Measurements from ENCODE around the gene ZNF813. TPM values are rescaled to one million over a fixed set of nuclear protein-coding genes. Genes with fewer than 3 reads are reported as not detected.
"Not testable (repeated sequence)": the region's sequence is repeated elsewhere in the genome, so short reads cannot be mapped to it uniquely, and the experiment has no call there.

The ZNF813 gene
- total RNA-seq, 6 experiments from 2014 or later, result 0.74 to 1.6 (median 1.1) TPM

DNA sequence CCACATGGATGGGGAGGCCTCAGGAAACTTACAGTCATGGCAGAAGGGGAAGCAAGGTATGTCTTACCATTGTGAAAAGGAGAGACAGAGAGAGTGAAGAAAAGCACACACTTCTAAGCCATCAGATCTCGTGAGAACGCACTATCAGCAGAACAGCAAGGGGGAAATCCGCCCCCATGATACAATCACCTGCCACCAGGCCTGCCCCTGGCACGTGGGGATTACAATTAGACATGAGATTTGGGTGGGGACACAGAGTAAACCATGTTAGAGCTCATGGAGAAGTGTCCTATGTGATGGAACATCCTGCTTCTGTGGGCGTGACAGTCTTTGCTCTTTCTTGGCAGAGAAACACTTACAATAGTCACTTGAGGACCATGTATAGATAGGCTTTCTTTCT, 42.3 kb downstream of the ZNF813 start:
- WGBS (ENCODE audit: insufficient coverage, low coverage, low lambda C conversion rate, missing lambda C conversion rate), result 57% methylated on average over 5 of the region's 5 CpGs
- Histone ChIP-seq H3K4me1 (no peaks in the 10 kb centered on the region), H3K27ac (no peak overlapping the region), H3K27me3 (no peaks in the 10 kb centered on the region), H3K36me3 (no peaks in the 10 kb centered on the region), H3K9me3 (no peaks in the 10 kb centered on the region), H3K4me3 (no peak overlapping the region)
- TF ChIP-seq, protein P1, sequence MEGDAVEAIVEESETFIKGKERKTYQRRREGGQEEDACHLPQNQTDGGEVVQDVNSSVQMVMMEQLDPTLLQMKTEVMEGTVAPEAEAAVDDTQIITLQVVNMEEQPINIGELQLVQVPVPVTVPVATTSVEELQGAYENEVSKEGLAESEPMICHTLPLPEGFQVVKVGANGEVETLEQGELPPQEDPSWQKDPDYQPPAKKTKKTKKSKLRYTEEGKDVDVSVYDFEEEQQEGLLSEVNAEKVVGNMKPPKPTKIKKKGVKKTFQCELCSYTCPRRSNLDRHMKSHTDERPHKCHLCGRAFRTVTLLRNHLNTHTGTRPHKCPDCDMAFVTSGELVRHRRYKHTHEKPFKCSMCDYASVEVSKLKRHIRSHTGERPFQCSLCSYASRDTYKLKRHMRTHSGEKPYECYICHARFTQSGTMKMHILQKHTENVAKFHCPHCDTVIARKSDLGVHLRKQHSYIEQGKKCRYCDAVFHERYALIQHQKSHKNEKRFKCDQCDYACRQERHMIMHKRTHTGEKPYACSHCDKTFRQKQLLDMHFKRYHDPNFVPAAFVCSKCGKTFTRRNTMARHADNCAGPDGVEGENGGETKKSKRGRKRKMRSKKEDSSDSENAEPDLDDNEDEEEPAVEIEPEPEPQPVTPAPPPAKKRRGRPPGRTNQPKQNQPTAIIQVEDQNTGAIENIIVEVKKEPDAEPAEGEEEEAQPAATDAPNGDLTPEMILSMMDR (IDR thresholded peaks at IDR 0.05), result no peak
- TF ChIP-seq POLR2A (IDR thresholded peaks at IDR 0.05), result no peak
- no peak for DNase-seq
- intact Hi-C loops (cut with DNase I), result no loop called here
- no peak for ATAC-seq

DNA sequence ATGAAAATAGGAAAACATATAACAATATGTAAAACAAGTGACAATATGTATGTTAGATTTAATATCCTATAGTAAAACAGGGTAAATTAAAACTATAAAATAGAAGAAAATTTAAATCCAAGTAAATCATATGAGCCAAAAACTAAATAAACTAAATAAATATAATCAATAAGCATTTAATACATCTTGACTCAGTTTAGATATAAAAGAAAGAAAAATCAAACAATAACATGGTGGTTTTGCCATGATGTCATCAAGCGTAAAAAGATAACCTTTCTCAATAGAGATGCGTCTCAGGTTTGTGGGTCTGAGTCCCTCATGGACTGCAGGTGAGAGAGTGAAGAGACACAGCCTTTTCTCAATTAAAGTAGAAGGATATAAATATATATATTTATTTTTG, 43.8 kb downstream of the ZNF813 start:
- H3K4me1 ChIP-seq, result no peaks in the 10 kb centered on the region
- H3K27me3 ChIP-seq, result no peaks in the 10 kb centered on the region
- DNase-seq (no peak), ATAC-seq (no peak)
- no peaks in the 10 kb centered on the region for H3K9me3 ChIP-seq
- intact Hi-C loops (cut with DNase I), result no loop called here
- 92% methylated on average over 2 of the region's 2 CpGs for WGBS (ENCODE audit: insufficient coverage, low coverage, low lambda C conversion rate, missing lambda C conversion rate)
- no peak for TF ChIP-seq POLR2A (IDR thresholded peaks at IDR 0.05)
- TF ChIP-seq, protein P1 (IDR thresholded peaks at IDR 0.05), result no peak
- H3K36me3 ChIP-seq, result no peaks in the 10 kb centered on the region
- H3K4me3 ChIP-seq, result no peak overlapping the region
- H3K27ac ChIP-seq, result no peak overlapping the region

DNA sequence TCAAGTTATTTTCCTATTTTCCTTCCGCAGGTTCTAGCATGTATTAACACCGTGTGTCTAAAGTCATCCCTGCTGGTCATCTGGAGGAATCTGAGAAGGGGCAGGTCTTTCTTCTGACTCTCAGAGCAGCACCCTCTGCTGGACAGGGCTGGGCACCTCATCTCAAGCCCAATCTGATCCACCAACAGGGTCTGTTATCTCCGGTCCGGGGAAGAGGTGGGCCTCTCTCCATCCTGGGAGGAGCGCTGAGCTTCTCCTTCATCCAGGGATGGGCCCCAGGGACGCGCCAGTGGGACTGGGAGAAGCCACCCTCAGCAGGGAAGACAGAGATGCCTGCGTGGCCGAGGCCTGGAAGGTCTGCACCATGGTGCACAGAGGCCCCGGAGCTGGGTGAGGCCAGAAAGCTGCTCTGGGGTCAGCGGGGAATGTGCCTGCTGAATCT, 44.4 kb downstream of the ZNF813 start:
- Histone ChIP-seq H3K4me1 (no peaks in the 10 kb centered on the region), H3K36me3 (no peaks in the 10 kb centered on the region), H3K27me3 (no peaks in the 10 kb centered on the region), H3K27ac (no peak overlapping the region), H3K4me3 (no peak overlapping the region), H3K9me3 (no peaks in the 10 kb centered on the region)
- intact Hi-C loops (cut with DNase I), result no loop called here
- ATAC-seq (peak; percentile 61 to 86 (median 68)), DNase-seq (peak in 1 of 3 donors; percentile 38)
- TF ChIP-seq POLR2A (IDR thresholded peaks at IDR 0.05), result no peak
- TF ChIP-seq, protein P1 (IDR thresholded peaks at IDR 0.05), result peak; percentile 37 to 48 (median 40)
- 4% methylated on average over 4 of the region's 11 CpGs for WGBS (ENCODE audit: insufficient coverage, low coverage, low lambda C conversion rate, missing lambda C conversion rate)

DNA sequence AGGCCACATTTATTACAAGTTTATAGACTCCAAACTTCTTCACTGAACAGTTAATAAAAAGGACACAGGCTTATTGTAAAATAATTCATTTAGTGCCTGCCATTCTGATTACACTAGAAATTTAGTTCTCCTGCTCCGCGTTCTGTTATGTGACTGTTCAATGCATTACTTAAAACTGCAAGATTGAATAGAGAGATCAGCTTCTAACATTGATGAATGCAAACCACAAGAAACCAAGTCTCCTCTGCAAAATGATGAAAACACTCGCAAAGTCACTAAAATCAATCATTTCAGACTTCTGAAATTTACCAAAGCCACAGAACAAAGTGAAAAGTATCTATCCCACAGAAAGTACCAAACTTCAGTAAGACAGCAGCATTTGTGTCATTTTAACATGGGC, 47.5 kb downstream of the ZNF813 start:
- H3K9me3 ChIP-seq; H3K27me3 ChIP-seq; H3K27ac ChIP-seq; H3K4me1 ChIP-seq; ATAC-seq; H3K4me3 ChIP-seq; H3K36me3 ChIP-seq; DNase-seq; intact Hi-C loops (cut with DNase I): not testable (repeated sequence)
- WGBS (ENCODE audit: insufficient coverage, low coverage, low lambda C conversion rate, missing lambda C conversion rate), result 69% methylated on average over 3 of the region's 3 CpGs

DNA sequence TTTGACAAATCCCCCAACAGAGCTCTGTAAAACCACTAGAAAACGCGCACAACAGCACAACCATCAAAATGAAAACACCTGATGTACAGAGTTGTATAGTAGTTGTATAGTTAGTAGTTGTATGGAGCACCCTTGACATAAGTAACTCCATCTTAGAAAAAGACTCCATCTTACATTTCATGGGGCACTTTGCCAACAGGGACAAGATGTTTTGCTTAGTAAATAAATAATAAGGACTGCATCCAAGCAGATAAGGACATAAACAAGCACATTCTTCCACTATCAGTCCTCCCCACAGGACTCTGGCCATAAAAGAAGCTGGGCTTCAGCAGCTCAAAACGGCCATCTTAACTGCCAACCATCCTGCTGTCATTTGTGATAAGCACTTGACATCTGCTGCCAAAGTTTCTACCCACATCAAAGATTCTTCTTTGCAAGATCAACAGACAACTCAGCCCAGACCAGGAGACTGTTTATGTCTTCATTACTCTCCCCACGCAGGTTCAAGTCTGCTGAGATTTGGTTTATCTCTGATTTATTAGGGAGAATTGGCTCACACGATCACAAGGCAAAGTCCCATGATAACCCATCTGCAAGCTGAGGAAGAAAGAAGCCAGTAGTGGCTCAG, 49.7 kb downstream of the ZNF813 start:
- DNase-seq (no peak), ATAC-seq (no peak)
- Histone ChIP-seq H3K4me1 (no peaks in the 10 kb centered on the region), H3K27me3 (no peaks in the 10 kb centered on the region), H3K9me3 (peaks cover 0 to 10% (median 0%) of the 10 kb centered on the region in 4 donors), H3K4me3 (no peak overlapping the region), H3K36me3 (no peaks in the 10 kb centered on the region), H3K27ac (no peak overlapping the region)
- 59% methylated on average over 5 of the region's 5 CpGs for WGBS (ENCODE audit: insufficient coverage, low coverage, low lambda C conversion rate, missing lambda C conversion rate)
- TF ChIP-seq, protein P1 (IDR thresholded peaks at IDR 0.05), result no peak
- TF ChIP-seq POLR2A (IDR thresholded peaks at IDR 0.05), result no peak
- intact Hi-C loops (cut with DNase I), result no loop called here
